HepG2 (cell line): ENCODE results near the gene SEC11A. TPM values are rescaled to one million over a fixed set of nuclear protein-coding genes. Genes with fewer than 3 reads are reported as not detected.
A peak's percentile ranks its signal among the peaks of the same experiment; 100 is the strongest.

Experiments
- ATAC-seq: fragments of 200-7000 bp; cut with Tn5 transposase; 3 replicates; pipeline ENCODE4 v1.9.1; 2020; ENCODE audit warnings: mild to moderate bottlenecking, moderate library complexity
- BruUV-seq: library from RNA; stranded (reverse); fragments of 400-500 nt; replicated peaks from 2 replicates; lab custom pipeline; 2021; lab: Mats Ljungman, UMichigan
- CTCF ChIA-PET: fragments of 300-600 bp; formaldehyde crosslinking; extraction: SDS; loops from one replicate; lab custom pipeline; 2021; ENCODE audit warnings: low total read pairs, inconsistent platforms, low intra/inter-chr PET ratio; lab: Yijun Ruan, JAX
- POLR2A ChIA-PET: fragments of 350-600 bp; sonication (Branson Sonifier 250); formaldehyde crosslinking; loops from one replicate; lab custom pipeline; 2020; ENCODE audit warnings: antibody characterized with exemption, inconsistent platforms; lab: Yijun Ruan, JAX
- DNase-seq: peaks from one replicate; pipeline ENCODE4 v3.0.0-alpha.2; 2015; ENCODE audit warnings: low spot score
- FAIRE-seq: peaks from 3 replicates; lab custom pipeline; 2011; peaks lifted over from hg19 to GRCh38; lab: Jason Lieb, UNC
- H2AFZ ChIP-seq: one replicate; pipeline ENCODE4 v1.6.1; 2011; ENCODE audit warnings: low read length, inconsistent platforms
- H3K27ac ChIP-seq: fragments of 300-600 bp; 3 replicates; pipeline ENCODE4 v1.8.0; 2011; ENCODE audit warnings: mixed run types, mild to moderate bottlenecking, mixed read lengths, low read length, inconsistent platforms; ENCODE audit not compliant: insufficient read depth; ENCODE audit errors: extremely low read length
- H3K27me3 ChIP-seq, 2 experiments: fragments of 200-600 bp in 1 of 2; 2 replicates in 1 of 2; 3 replicates in 1 of 2; pipeline versions ENCODE4 v1.6.0 to v1.8.0; 2011; ENCODE audit warnings: low read length in 2 of 2, mild to moderate bottlenecking in 2 of 2, moderate library complexity in 2 of 2, inconsistent platforms in 1 of 2; ENCODE audit not compliant: insufficient read depth in 2 of 2, control insufficient read depth in 1 of 2
- H3K36me3 ChIP-seq, 2 experiments: fragments of 200-600 bp in 1 of 2; replicated peaks in 1 of 2; 2 replicates in 1 of 2; 3 replicates in 1 of 2; pipeline versions ENCODE4 v1.5.1 to v1.8.0; 2011; ENCODE audit warnings: low read length in 2 of 2, inconsistent platforms in 1 of 2; ENCODE audit not compliant: insufficient read depth in 2 of 2, control insufficient read depth in 1 of 2
- H3K4me1 ChIP-seq: 2 replicates; pipeline ENCODE4 v1.5.1; 2012; ENCODE audit warnings: low read length, inconsistent platforms; ENCODE audit not compliant: insufficient read depth
- H3K4me2 ChIP-seq: 2 replicates; pipeline ENCODE4 v1.6.0; 2011; ENCODE audit warnings: low read depth, low read length, inconsistent platforms
- H3K4me3 ChIP-seq, 3 experiments: fragments of 200-600 bp in 1 of 3; sonication (generic), shearing (Covaris generic) in 1 of 3; replicated peaks in 1 of 3; 2 replicates each; pipeline ENCODE4 v1.5.1; 2011 to 2016; ENCODE audit warnings: low read length in 3 of 3, inconsistent platforms in 2 of 3, low read depth in 2 of 3, mild to moderate bottlenecking in 2 of 3, control low read depth in 1 of 3, mixed read lengths in 1 of 3; ENCODE audit not compliant: insufficient read depth in 1 of 3
- H3K79me2 ChIP-seq: one replicate; pipeline ENCODE4 v1.6.1; 2011; ENCODE audit warnings: low read length, inconsistent platforms; ENCODE audit not compliant: insufficient read depth
- H3K9ac ChIP-seq: 2 replicates; pipeline ENCODE4 v1.6.0; 2011; ENCODE audit warnings: mild to moderate bottlenecking, low read depth, low read length, inconsistent platforms; ENCODE audit not compliant: insufficient read depth
- H3K9me3 ChIP-seq: 2 replicates; pipeline ENCODE4 v1.5.1; 2012; ENCODE audit warnings: mild to moderate bottlenecking, low read length
- H4K20me1 ChIP-seq: 2 replicates; pipeline ENCODE4 v1.6.0; 2011; ENCODE audit warnings: inconsistent platforms, mild to moderate bottlenecking, low read length, moderate library complexity; ENCODE audit not compliant: insufficient read depth
- ATF5 ChIP-seq: sonication (generic); formaldehyde crosslinking; IDR thresholded peaks from 2 replicates; pipeline ENCODE4 v1.4.0; 2020; ENCODE audit warnings: mild to moderate bottlenecking, low read depth, missing genetic modification reagents
- CEBPB ChIP-seq: IDR thresholded peaks from 2 replicates; pipeline ENCODE4 v1.6.1; 2011; ENCODE audit warnings: low read depth, low read length, improper control_type of control experiment, borderline replicate concordance
- E2F5 ChIP-seq: sonication (generic); formaldehyde crosslinking; conservative IDR thresholded peaks from 2 replicates; pipeline ENCODE4 v1.4.0; 2020; ENCODE audit warnings: missing genetic modification reagents
- ELF1 ChIP-seq: sonication (generic); formaldehyde crosslinking; IDR thresholded peaks from 2 replicates; pipeline ENCODE4 v1.4.0; 2020; ENCODE audit warnings: missing genetic modification reagents
- FOSL1 ChIP-seq: sonication (generic); formaldehyde crosslinking; IDR thresholded peaks from 2 replicates; pipeline ENCODE4 v1.9.0; 2021; ENCODE audit warnings: missing genetic modification reagents, borderline replicate concordance
- FOXJ3 ChIP-seq: sonication (generic); formaldehyde crosslinking; IDR thresholded peaks from 2 replicates; pipeline ENCODE4 v1.4.0; 2020; ENCODE audit warnings: missing genetic modification reagents, mild to moderate bottlenecking, borderline replicate concordance
- HNRNPLL ChIP-seq: fragments of 200-400 bp; formaldehyde crosslinking; IDR thresholded peaks from 2 replicates; pipeline ENCODE4 v1.6.1; 2017; ENCODE audit warnings: mild to moderate bottlenecking, low read depth, low read length; ENCODE audit not compliant: poor library complexity, severe bottlenecking
- MEIS1 ChIP-seq: sonication (generic); formaldehyde crosslinking; IDR thresholded peaks from 2 replicates; pipeline ENCODE4 v1.9.0; 2021; ENCODE audit warnings: mild to moderate bottlenecking, missing genetic modification reagents, moderate library complexity, borderline replicate concordance
- MIXL1 ChIP-seq: IDR thresholded peaks from 2 replicates; pipeline ENCODE4 v1.6.1; 2016
- MXI1 ChIP-seq: IDR thresholded peaks from 3 replicates; pipeline ENCODE4 v1.6.1; 2012; ENCODE audit warnings: low read depth, low read length, inconsistent platforms, borderline replicate concordance
- MYNN ChIP-seq: sonication (generic); formaldehyde crosslinking; IDR thresholded peaks from 2 replicates; pipeline ENCODE4 v1.4.0; 2020; ENCODE audit warnings: mild to moderate bottlenecking, low read depth, missing genetic modification reagents
- PAXIP1 ChIP-seq: sonication (generic); formaldehyde crosslinking; conservative IDR thresholded peaks from 2 replicates; pipeline ENCODE4 v1.4.0; 2020; ENCODE audit warnings: mild to moderate bottlenecking, missing genetic modification reagents, moderate library complexity
- PRDM4 ChIP-seq: sonication (generic); formaldehyde crosslinking; IDR thresholded peaks from 2 replicates; pipeline ENCODE4 v1.9.0; 2021; ENCODE audit warnings: missing genetic modification reagents, borderline replicate concordance
- SMC3 ChIP-seq: IDR thresholded peaks from 2 replicates; pipeline ENCODE4 v1.6.1; 2011; ENCODE audit warnings: low read length, improper control_type of control experiment
- SUZ12 ChIP-seq: fragments of 150-350 bp; IDR thresholded peaks from 2 replicates; pipeline ENCODE4 v1.6.1; 2014; ENCODE audit warnings: low read depth, low read length
- ZMYM2 ChIP-seq: sonication (generic); formaldehyde crosslinking; IDR thresholded peaks from 2 replicates; pipeline ENCODE4 v1.8.0; 2022; ENCODE audit warnings: mild to moderate bottlenecking, missing genetic modification reagents
- ZNF556 ChIP-seq: sonication (generic); formaldehyde crosslinking; IDR thresholded peaks from 2 replicates; pipeline ENCODE4 v1.4.0; 2020; ENCODE audit warnings: mild to moderate bottlenecking, missing genetic modification reagents, borderline replicate concordance
- ZNF772 ChIP-seq: sonication (generic); formaldehyde crosslinking; IDR thresholded peaks from 2 replicates; pipeline ENCODE4 v1.5.0; 2020; ENCODE audit warnings: mild to moderate bottlenecking, missing genetic modification reagents
- WGBS: methylation state at CpG from one replicate; pipeline ENCODE4 v1.1.6; 2017; ENCODE audit warnings: low lambda C conversion rate; 5-methylcytosine and 5-hydroxymethylcytosine counted together
- in situ Hi-C: cut with HindIII; loops from 2 replicates; pipeline ENCODE4 v1.10.0; 2017; ENCODE audit warnings: low pct_unique_long_range_greater_than_20kb; ENCODE audit not compliant: extremely low pct_ligation_motif_present
- intact Hi-C: fragments of 100-400 bp; cut with micrococcal nuclease; formaldehyde crosslinking; loops from one replicate; pipeline ENCODE4 v1.10.0; 2022; ENCODE audit not compliant: unreplicated experiment
- polyA plus RNA-seq, 8 experiments: library from polyadenylated mRNA; depleted of rRNA in 3 of 8; stranded (reverse) in 7 of 8; unstranded in 1 of 8; fragments of >200 nt; fragmentation: Illumina TruSeq in 4 of 8; extraction: Trizol in 4 of 8; gene quantifications; 2 replicates each; pipeline versions ENCODE4 v1.2.1 to v1.2.3, GENCODE V29; 2011 to 2016; ENCODE audit warnings: low read depth in 4 of 8, missing spikeins in 1 of 8, mixed read lengths in 1 of 8; ENCODE audit not compliant: insufficient read depth in 1 of 8
- total RNA-seq, 5 experiments: library from RNA; depleted of rRNA; stranded (reverse); fragments of >200 nt; fragmentation: Illumina TruSeq; extraction: Trizol; gene quantifications; 2 replicates each; pipeline ENCODE4 v1.2.3, GENCODE V29; 2016; ENCODE audit warnings: low read depth in 1 of 5

Gene SEC11A
- total and polyA plus RNA-seq, 2 of the 13 experiments (the other 11 are each of a cell fraction or from before 2014, with no cell fraction given): 141 to 230 TPM

- BruUV-seq: no TSS peak
- peaks cover 18% of the 10 kb centered on the region for H3K4me1 ChIP-seq
- POLR2A ChIA-PET: interaction anchor here (1.0 to 2.5 kb wide), 3 partner anchors 31 to 39 kb away, joined by 5 to 9 read pairs (median 7); partner anchors contain the start of gene ZSCAN2
- H3K9ac ChIP-seq: no peak overlapping the region
- H3K27me3 ChIP-seq: no peaks in the 10 kb centered on the region; a peak in 1 of 5 replicates
- WGBS: 85% methylated on average over 3 of the region's 3 CpGs
- H3K27ac ChIP-seq: no peak overlapping the region
- H3K4me3 ChIP-seq: no peak overlapping the region
- in situ Hi-C loops: loop anchor here (5.0 kb wide), 1 partner anchor 41 kb away; no protein-coding TSS in a partner anchor
- peaks cover 5% of the 10 kb centered on the region for H3K79me2 ChIP-seq
- CTCF ChIA-PET: interaction anchor here (2.8 kb wide), 1 partner anchor 39 kb away, joined by 25 read pairs; the partner anchor contains the start of gene ZSCAN2
- no peak overlapping the region for H2AFZ ChIP-seq
- H3K4me2 ChIP-seq: no peak overlapping the region
- ATAC-seq: peak; percentile 31
- peak; percentile 43 for FAIRE-seq
- intact Hi-C loops: loop anchor here (1.0 kb wide), 2 partner anchors 39 to 50 kb away; no protein-coding TSS in a partner anchor
- peaks cover 13% of the 10 kb centered on the region for H4K20me1 ChIP-seq
- H3K9me3 ChIP-seq: no peaks in the 10 kb centered on the region
- DNase-seq: peak; percentile 58
- H3K36me3 ChIP-seq: peaks cover 11 to 32% of the 10 kb centered on the region in 2 experiments
- TF ChIP-seq SMC3: peak; percentile 66
- TF ChIP-seq PAXIP1: no peak
- TF ChIP-seq ZNF772 (CRISPR knock-in tag): no peak
- no peak for TF ChIP-seq CEBPB
- no peak for TF ChIP-seq ZMYM2
- no peak for TF ChIP-seq MYNN (CRISPR knock-in tag)
- TF ChIP-seq E2F5: no peak
- no peak for TF ChIP-seq PRDM4
- peak; percentile 49; the same call in 1 of the 3 replicates for TF ChIP-seq MXI1
- TF ChIP-seq HNRNPLL: no peak
- no peak for TF ChIP-seq FOXJ3
- TF ChIP-seq ZNF556: no peak
- TF ChIP-seq SUZ12: no peak
- no peak for TF ChIP-seq FOSL1 (CRISPR knock-in tag)
- TF ChIP-seq MEIS1: no peak
- 0 out of 2 replicates have a peak, but pooled peaks have one; percentile 20 for TF ChIP-seq MIXL1
- no peak for TF ChIP-seq ELF1 (CRISPR knock-in tag)
- TF ChIP-seq ATF5: no peak
Measured at GRCh38 chr15:84638103-84638502, 77.8 kb downstream of the SEC11A start.
